Thyroid gland (tissue), 4 donors: Measurements from ENCODE around the gene THSD7B.

Experiments used
- CTCF ChIP-seq, 6 experiments: fragments of 200-600 bp in 3 of 6; fragments of 450-650 bp in 3 of 6; sonication (generic) in 3 of 6; IDR thresholded peaks; one replicate each; pipeline ENCODE4 v1.5.1; 2016 to 2019; ENCODE audit warnings: antibody characterized with exemption in 6 of 6, mild to moderate bottlenecking in 2 of 6, inconsistent platforms in 1 of 6, moderate library complexity in 1 of 6
- POLR2A ChIP-seq, 2 donors: fragments of 450-650 bp; IDR thresholded peaks; one replicate each; pipeline ENCODE4 v1.6.1; 2017; ENCODE audit warnings: antibody characterized with exemption in 2 of 2, mild to moderate bottlenecking in 2 of 2, moderate library complexity in 1 of 2

DNA sequence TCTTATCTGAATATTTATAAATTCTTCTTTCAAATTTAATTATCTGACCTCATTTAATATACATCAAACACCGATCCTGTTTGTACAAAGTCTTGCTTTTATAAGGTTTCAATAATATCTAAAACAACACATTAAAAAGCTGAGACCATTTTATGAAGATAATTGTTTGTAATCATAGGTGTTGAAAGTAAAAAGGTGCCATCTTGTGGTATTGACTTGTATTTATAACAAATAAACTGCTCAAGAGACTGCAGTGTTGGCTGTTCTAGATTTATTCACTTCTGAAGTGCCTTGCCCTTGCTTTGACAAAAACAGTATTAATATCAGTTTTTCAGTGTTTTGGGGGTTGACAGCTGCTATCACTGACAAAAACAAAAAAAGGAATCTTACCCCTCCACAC is 912.1 kb downstream of the THSD7B start:
- TF ChIP-seq POLR2A (IDR thresholded peaks at IDR 0.05) (no peak), CTCF (IDR thresholded peaks at IDR 0.05) (no peak)
